GM12892 (cell line): Measurements from ENCODE around the gene ARMC7.

Experiments
- POLR2A ChIP-seq: IDR thresholded peaks from 2 replicates; pipeline ENCODE4 v1.6.1; 2011; ENCODE audit warnings: low read depth, low read length, control low read depth
- POLR2AphosphoS5 ChIP-seq: IDR thresholded peaks from 2 replicates; pipeline ENCODE4 v1.6.1; 2011; ENCODE audit warnings: low read depth, low read length, control low read depth

DNA sequence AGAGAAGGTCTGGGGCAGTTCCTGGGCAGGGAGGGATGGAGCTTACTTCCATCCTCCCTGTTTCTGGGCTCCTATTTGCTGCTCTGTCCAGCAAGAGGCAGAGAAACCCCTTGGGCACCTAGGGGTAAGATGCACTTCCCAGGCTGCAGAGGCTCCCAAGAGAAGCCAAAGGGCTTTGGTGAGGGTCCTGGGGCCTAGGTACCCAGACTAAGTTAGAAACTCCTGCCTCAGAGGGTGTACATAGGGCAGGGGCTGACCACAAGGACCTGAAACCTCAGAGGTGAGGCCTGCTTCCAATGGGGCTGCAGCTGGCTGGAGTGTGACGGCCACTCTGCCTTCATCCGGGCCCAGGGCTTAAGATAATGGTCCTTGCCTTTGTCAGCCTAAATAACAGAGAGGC lies 1.6 kb upstream of the ARMC7 start:
- TF ChIP-seq POLR2A, result no peak
- TF ChIP-seq POLR2AphosphoS5, result no peak
